Stimulated activated CD4-positive, alpha-beta T cell treated with anti-CD3 and anti-CD28 coated beads, Interleukin-12 subunit alpha, Interleukin-12 subunit beta, amount 100 ng/mL, for 4 hours (primary cell): ENCODE data around the gene GLRX3.
"Not testable (repeated sequence)": the region's sequence is repeated elsewhere in the genome, so short reads cannot be mapped to it uniquely, and the experiment has no call there.

Source experiments
- DNase-seq: peaks from one replicate; pipeline ENCODE4 v3.0.0-alpha.2; 2020

Gene GLRX3

GRCh38 chr10:130136226-130137089, at the start of gene GLRX3:
GLRX3 (plus strand) TSS chr10:130136391; CDS start chr10:130136421, 30 bp downstream.
- DNase-seq, result peak; percentile 94

DNA sequence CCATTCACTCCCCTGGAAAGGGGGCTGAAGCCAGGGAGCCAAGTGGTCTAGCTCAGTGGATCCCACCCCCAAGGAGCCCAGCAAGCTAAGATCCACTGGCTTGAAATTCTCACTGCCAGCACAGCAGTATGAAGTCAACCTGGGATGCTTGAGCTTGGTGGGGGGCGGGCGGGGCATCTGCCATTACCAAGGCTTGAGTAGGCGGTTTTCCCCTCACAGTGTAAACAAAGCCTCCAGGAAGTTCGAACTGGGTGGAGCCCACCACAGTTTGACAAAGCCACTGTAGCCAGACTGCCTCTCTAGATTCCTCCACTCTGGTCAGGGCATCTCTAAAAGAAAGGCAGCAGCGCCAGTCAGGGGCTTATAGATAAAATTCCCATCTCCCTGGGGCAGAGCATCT, 45.6 kb upstream of the GLRX3 start:
- not testable (repeated sequence) for DNase-seq

DNA sequence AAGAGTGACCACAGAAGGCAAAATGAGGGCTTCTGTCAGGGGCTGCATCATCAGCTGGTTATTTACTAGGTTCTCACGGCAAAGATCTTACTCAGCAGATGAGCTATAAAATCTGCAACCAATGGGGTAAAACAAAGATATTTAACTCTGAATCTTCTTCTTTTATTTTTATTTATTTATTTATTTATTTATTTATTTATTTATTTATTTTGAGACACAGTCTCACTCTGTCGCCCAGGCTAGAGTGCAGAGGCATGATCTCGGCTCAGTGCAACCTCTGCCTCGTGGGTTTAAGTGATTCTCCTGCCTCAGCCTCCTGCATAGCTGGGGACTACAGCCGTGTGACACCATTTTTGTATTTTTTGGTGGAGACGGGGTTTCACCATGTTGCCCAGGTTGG, 36.8 kb upstream of the GLRX3 start:
- DNase-seq, result no peak

GRCh38 chr10:130105724-130106123, 30.5 kb upstream of the GLRX3 start:
- no peak for DNase-seq

DNA sequence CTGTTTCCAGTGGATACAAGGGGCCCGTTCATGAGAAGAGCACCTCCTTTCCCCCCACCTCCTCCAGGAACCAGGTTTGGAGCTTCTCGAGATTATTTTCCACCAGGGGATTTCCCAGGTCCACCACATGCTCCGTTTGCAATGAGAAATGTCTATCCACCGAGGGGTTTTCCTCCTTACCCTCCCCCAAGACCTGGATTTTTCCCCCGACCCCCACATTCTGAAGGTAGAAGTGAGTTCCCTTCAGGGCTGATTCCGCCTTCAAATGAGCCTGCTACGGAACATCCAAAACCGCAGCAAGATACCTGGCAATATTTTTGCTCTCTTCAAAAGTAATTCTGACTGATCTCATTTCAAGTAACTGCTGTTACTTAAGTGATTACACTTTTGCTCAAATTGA, 28.0 kb upstream of the GLRX3 start:
- DNase-seq, result not testable (repeated sequence)

DNA sequence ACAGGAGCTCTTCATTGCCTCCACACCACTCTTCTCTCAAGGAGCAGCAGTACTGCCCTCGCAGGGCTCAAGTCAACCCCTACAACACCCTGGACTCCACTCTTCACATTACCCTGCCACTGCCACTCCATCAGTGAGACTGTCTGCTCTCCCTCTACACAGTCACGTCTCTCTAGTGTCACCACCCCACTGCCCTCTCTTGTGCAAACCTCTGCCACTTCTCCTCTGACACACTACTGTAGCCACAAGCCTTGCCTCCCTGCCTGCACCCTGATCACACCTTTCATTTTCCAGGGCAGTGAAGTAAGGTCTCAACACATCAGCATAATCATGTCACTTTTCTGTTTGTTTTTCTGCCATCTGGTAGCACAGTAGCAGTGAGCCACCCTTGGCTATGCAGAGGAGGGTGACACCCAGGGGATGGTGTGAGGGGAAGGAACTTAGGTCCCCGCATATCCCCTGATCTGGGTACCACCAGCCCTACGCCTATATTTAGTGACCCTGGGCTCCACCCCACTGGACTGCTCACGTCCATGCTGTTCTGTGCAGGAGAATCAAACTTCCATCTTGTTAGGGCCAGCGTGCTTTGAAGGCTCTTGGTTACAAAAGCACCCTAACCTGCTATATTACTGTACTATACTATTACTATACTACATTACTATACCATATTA, 27.1 kb upstream of the GLRX3 start:
- no peak for DNase-seq

DNA sequence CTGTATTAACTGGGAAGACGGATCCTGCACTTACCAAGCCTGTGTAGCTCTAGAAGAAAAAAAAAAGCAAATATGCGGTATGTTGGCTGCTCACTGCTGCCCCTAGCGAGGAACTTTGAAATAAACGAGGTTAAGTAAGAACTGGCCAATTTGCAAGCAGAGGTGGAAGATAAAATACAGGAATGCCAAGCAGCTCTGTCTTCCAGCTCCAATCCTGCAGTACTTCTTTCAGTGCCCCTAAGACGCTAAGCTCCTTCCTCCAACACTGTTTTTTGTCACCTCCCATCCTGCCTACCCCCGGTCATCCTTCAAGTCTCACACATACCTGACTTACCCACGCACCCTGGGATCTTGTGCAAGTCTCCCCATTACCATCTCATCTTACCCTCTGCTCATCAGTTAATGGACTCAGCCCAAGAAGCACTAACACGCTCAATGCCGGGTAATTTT, 26.4 kb upstream of the GLRX3 start:
- DNase-seq, result peak; percentile 64

- DNase-seq, result peak; percentile 99
Measured at GRCh38 chr10:130110246-130111112, 25.7 kb upstream of the GLRX3 start, which contains the start of gene C10orf143. C10orf143 (minus strand) TSS chr10:130110830; CDS start chr10:130110772, 58 bp downstream.

DNA sequence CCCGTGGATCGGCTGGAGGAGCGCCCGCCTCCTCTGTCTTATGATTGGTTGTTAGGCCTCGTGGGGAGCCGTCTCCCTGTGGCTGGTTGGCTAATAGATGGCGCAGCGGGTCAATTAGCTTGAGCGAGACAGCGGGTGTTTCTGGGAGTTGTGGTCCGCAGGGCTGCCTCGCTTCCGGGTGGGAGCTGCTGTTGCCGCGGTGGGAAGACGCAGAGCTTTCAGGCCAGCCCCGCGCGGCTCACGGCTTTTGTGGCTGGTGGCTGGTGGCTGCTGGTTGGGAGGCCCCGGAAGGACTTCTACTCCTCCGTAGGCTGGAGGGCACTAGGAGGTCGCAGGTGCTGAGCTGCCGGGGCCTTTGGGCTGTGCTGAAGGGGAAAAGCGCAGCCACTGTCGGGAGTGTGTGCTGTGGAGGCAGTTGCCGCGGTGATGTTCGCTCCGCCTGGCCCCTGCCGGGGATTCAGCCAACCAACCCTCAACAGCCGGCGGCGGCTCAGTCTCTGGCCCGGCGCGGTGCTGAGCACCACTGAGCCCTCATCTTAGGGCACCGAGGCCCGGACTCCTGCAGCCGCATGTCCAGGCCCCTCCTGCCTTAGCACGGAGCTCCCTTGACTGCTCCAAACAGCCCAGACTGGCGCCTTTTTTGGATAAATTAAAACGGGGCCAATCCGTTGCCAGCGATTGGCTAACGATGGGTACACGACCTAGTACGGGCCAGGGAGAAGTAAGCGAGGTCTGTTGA, 24.9 kb upstream of the GLRX3 start:
- peak; percentile 89 for DNase-seq

GRCh38 chr10:130111852-130112180, 24.4 kb upstream of the GLRX3 start:
- no peak for DNase-seq

GRCh38 chr10:130112821-130113220, 23.4 kb upstream of the GLRX3 start:
- DNase-seq, result no peak

- DNase-seq, result not testable (repeated sequence)
Measured at GRCh38 chr10:130116942-130117341, 19.2 kb upstream of the GLRX3 start.

- not testable (repeated sequence) for DNase-seq
Measured at GRCh38 chr10:130117535-130117934, 18.7 kb upstream of the GLRX3 start.

- DNase-seq, result no peak
Measured at GRCh38 chr10:130121486-130122079, 14.6 kb upstream of the GLRX3 start.

DNA sequence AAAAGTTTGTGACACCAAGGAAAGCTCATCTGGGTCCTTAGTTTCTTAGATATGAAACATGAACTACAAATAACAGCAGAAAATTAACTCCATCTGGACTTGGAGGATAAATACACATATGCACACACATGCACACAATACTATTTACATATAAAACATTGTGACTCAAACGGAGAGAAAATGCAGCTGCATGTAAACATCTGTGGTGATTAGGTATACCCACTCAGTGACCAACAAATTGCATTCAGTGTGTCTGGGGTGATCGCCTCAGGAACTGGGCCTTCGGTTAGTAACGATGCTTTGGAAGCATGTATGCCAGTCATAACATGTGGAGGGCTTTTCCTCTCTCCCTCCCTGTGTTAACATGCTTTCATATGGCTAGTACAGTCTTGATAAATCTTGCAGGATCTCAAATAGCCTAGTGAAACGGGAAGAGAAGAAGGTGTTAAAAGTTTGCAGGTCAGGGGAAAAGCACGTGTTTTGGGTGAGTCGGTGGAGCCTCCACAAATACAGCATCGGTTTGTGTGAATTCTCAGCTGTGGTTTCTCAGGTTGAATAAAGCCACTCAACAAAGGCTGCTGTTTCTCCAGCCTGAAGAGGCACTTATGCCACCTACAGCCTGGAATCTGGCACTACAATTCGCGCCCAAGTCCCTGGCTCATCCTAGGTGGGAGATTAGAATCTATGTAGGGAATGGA, 8.7 kb upstream of the GLRX3 start:
- DNase-seq, result peak; percentile 41

GRCh38 chr10:130128062-130128781, 8.0 kb upstream of the GLRX3 start:
- no peak for DNase-seq

GRCh38 chr10:130128922-130129321, 7.3 kb upstream of the GLRX3 start:
- no peak for DNase-seq

DNA sequence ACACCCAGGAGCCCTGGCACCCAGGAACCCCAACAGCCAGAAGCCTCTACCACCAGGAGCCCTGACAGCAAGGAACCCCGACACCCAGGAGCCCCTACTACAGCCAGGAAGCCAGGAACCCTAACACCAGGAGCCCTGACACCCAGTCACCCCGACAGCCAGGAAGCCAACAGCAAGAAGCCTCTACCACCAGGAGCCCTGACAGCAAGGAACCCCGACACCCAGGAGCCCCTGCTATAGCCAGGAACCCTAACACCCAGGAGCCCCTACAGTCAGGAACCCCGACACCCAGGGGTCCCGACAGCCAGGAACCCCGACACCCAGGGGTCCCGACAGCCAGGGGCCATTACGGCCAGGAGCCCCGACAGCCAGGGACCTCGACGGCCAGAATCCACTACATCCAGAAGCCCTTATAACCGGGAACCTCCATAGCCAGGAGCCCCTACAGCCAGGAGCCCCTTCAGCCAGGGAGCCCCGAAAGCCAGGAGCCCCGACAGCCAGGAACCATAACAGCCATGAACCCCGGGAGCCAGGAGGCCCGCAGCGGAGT, 440 bp upstream of the GLRX3 start:
- no peak for DNase-seq

- DNase-seq, result no peak
Measured at GRCh38 chr10:130137090-130137448, 878 bp downstream of the GLRX3 start.
